Right lobe of liver (tissue), 6 donors: ENCODE measurements around the gene SLC30A5. TPM values are rescaled to one million over a fixed set of nuclear protein-coding genes. Genes with fewer than 3 reads are reported as not detected.

Experiments used
- ATAC-seq, 4 donors: fragments of 200-7000 bp; cut with Tn5 transposase; one replicate each; pipeline ENCODE4 v1.9.1; 2020; ENCODE audit warnings: mild to moderate bottlenecking in 4 of 4, moderate library complexity in 4 of 4
- DNase-seq, 3 donors: peaks; one replicate each; pipeline ENCODE4 v3.0.0-alpha.2; 2020
- H3K27ac ChIP-seq, 3 donors: fragments of 200-600 bp; one replicate each; pipeline ENCODE4 v1.8.0; 2022
- H3K27me3 ChIP-seq, 2 donors: fragments of 200-600 bp; one replicate each; pipeline ENCODE4 v1.8.0; 2022
- H3K36me3 ChIP-seq, 4 donors: fragments of 200-600 bp; sonication (generic) in 1 of 4; one replicate each; pipeline versions ENCODE4 v1.5.1 to v1.8.0; 2017 to 2022; ENCODE audit warnings: control low read depth in 1 of 4
- H3K4me1 ChIP-seq, 4 donors: fragments of 200-600 bp; sonication (generic) in 1 of 4; one replicate each; pipeline versions ENCODE4 v1.5.1 to v1.8.0; 2017 to 2022; ENCODE audit warnings: control low read depth in 1 of 4
- H3K4me3 ChIP-seq, 3 donors: fragments of 200-600 bp; one replicate each; pipeline ENCODE4 v1.8.0; 2022
- H3K9me3 ChIP-seq, 4 donors: fragments of 200-600 bp; sonication (generic) in 1 of 4; one replicate each; pipeline versions ENCODE4 v1.5.1 to v1.8.0; 2017 to 2022; ENCODE audit warnings: control low read depth in 1 of 4
- POLR2A ChIP-seq: fragments of 450-650 bp; IDR thresholded peaks from one replicate; pipeline ENCODE4 v1.6.1; 2017; ENCODE audit warnings: antibody characterized with exemption, mild to moderate bottlenecking
- WGBS: methylation state at CpG from one replicate; pipeline ENCODE4 v1.1.6; 2018; ENCODE audit warnings: low coverage, low lambda C conversion rate; ENCODE audit not compliant: insufficient coverage; ENCODE audit errors: missing lambda C conversion rate; 5-methylcytosine and 5-hydroxymethylcytosine counted together
- intact Hi-C, 2 donors: fragments of 100-400 bp; cut with DNase I; formaldehyde crosslinking; loops; one replicate each; pipeline versions ENCODE4 v1.11.2 to v1.14.1; 2022
- total RNA-seq, 6 experiments: library from RNA; depleted of rRNA in 2 of 6; stranded (reverse); fragments of >200 nt in 2 of 6; fragmentation: NEBNext Ultra II Directional in 3 of 6; extraction: Animal tissue kit (Norgen Biotek cat#: 25700) in 3 of 6; gene quantifications; one replicate each; pipeline versions ENCODE4 v1.1.0 to v1.2.4, GENCODE V29; 2016 to 2023
- TF ChIP-seq, protein P1 (sequence below), 4 donors: fragments of 200-600 bp in 3 of 4; fragments of 450-650 bp in 1 of 4; IDR thresholded peaks; one replicate each; pipeline versions ENCODE4 v1.5.1 to v1.8.0; 2016 to 2022; ENCODE audit warnings: antibody characterized with exemption in 4 of 4, mild to moderate bottlenecking in 2 of 4
- donor health status: DM: no; HTN: yes; CAD: no.
- donor health status: DM: no; HTN: no; CAD: no.
- donor health status: DM: no; HTN: no; CAD: no.
- donor health status: DM: no; HTN: yes; CAD: no.
- donor health status: DM: no; HTN: yes; CAD: no.

SLC30A5 gene
- total RNA-seq, 6 experiments from 2014 or later = 18.7 to 29.4 (median 23.4) TPM

DNA sequence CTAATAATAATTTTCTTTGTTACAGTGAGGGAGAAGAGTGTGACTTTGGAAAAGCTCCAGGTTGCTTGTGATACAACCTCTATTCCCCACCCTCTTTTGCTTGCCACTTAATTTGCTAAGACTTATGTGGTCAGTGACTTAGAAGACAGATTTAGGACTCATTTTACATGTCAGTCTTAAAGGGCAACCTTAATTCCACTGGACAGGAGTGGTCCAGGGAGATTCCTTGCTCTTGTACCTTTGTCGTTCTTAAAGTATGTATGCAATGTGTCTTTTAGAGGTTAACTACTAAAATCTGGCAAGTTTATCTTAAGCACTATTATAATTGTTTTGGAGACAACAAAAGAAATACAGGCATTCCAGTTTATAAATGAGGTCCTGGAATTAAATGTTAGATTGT lies 20.0 kb downstream of the SLC30A5 start:
- Histone ChIP-seq H3K36me3 (peaks cover 0 to 74% (median 32%) of the 10 kb centered on the region in 4 donors), H3K9me3 (no peaks in the 10 kb centered on the region), H3K4me1 (no peaks in the 10 kb centered on the region), H3K27ac (no peak overlapping the region), H3K27me3 (no peaks in the 10 kb centered on the region), H3K4me3 (no peak overlapping the region)
- 100% methylated on average over 1 of the region's 1 CpG for WGBS
- ATAC-seq (no peak), DNase-seq (no peak)
- intact Hi-C loops = no loop called here
- TF ChIP-seq POLR2A = no peak
- TF ChIP-seq, protein P1, sequence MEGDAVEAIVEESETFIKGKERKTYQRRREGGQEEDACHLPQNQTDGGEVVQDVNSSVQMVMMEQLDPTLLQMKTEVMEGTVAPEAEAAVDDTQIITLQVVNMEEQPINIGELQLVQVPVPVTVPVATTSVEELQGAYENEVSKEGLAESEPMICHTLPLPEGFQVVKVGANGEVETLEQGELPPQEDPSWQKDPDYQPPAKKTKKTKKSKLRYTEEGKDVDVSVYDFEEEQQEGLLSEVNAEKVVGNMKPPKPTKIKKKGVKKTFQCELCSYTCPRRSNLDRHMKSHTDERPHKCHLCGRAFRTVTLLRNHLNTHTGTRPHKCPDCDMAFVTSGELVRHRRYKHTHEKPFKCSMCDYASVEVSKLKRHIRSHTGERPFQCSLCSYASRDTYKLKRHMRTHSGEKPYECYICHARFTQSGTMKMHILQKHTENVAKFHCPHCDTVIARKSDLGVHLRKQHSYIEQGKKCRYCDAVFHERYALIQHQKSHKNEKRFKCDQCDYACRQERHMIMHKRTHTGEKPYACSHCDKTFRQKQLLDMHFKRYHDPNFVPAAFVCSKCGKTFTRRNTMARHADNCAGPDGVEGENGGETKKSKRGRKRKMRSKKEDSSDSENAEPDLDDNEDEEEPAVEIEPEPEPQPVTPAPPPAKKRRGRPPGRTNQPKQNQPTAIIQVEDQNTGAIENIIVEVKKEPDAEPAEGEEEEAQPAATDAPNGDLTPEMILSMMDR (IDR thresholded peaks at IDR 0.05) = no peak

DNA sequence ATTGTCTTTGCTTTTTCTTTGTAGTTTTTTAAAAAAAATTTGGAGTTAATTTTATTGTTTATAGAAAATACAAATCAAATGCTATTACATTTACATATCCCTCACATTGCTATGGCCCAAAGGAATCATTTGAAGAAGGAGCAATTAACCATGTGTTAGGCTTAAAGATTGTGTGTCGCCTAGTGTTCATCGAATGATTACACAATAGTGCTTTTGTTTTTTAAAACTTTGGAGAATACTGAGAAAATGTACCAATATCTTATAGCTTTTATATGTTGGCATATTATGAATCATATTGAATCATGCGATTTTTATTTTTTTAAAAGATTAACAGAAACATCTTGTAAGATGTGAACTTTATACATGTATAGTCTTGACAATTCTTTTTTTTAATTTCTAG lies 21.7 kb downstream of the SLC30A5 start:
- H3K9me3 ChIP-seq = no peaks in the 10 kb centered on the region
- intact Hi-C loops = no loop called here
- 97% methylated on average over 3 of the region's 3 CpGs for WGBS
- DNase-seq (no peak), ATAC-seq (no peak)
- H3K4me1 ChIP-seq = no peaks in the 10 kb centered on the region
- TF ChIP-seq, protein P1 (IDR thresholded peaks at IDR 0.05) = no peak
- no peaks in the 10 kb centered on the region for H3K27me3 ChIP-seq
- no peak overlapping the region for H3K27ac ChIP-seq
- no peak overlapping the region for H3K4me3 ChIP-seq
- H3K36me3 ChIP-seq = peaks cover 0 to 83% (median 29%) of the 10 kb centered on the region in 4 donors

DNA sequence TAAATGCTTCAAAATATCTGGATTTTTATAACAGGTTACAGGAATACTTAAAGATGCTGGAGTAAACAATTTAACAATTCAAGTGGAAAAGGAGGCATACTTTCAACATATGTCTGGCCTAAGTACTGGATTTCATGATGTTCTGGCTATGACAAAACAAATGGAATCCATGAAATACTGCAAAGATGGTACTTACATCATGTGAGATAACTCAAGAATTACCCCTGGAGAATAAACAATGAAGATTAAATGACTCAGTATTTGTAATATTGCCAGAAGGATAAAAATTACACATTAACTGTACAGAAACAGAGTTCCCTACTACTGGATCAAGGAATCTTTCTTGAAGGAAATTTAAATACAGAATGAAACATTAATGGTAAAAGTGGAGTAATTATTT lies 35.6 kb downstream of the SLC30A5 start:
- DNase-seq (no peak), ATAC-seq (no peak)
- Histone ChIP-seq H3K27ac (no peak overlapping the region), H3K27me3 (no peaks in the 10 kb centered on the region), H3K36me3 (peaks cover 0 to 46% (median 17%) of the 10 kb centered on the region in 4 donors), H3K9me3 (no peaks in the 10 kb centered on the region), H3K4me1 (peaks cover 0 to 2% (median 0%) of the 10 kb centered on the region in 4 donors), H3K4me3 (no peak overlapping the region)
- intact Hi-C loops = no loop called here
- no peak for TF ChIP-seq POLR2A
- TF ChIP-seq, protein P1 (IDR thresholded peaks at IDR 0.05) = no peak

DNA sequence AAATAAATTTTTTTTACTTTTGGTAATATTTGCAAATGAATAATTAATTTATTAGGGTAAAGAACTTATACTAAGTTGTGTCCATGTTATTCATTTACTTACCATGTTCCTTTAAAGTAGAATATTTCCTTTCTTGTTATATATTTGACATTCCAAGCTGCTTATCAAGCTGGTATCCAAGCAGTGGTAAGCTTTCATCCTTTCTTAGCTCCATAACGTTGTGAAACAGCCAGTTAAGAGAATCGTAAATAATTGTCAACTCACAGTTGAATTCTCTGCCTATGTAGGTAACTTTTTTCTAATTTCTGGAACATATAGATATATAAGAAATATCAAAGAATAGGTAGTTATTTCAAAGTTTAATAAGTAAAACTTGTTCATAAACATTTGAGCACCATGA lies 36.4 kb downstream of the SLC30A5 start:
- TF ChIP-seq, protein P1 (IDR thresholded peaks at IDR 0.05) = no peak
- H3K36me3 ChIP-seq = peaks cover 0 to 37% (median 13%) of the 10 kb centered on the region in 4 donors
- WGBS = 75% methylated on average over 2 of the region's 2 CpGs

DNA sequence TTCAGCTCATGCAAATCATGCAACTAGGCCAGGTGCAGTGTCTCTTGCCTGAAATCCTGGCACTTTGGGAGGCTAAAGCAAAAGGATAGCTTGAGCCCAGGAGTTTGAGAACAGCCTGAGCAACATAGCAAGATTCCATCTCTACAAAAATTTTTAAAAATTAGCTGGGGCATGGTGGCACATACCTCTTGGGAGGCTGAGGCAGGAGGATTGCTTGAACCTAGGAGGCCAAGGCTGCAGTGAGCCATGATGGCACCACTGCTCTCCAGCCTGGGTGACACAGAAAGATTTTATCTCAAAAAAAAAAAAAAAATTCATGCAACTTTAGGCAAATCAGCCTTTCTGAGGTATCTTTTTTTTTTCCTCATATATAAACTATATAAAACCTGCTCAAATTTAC lies 37.5 kb downstream of the SLC30A5 start:
- TF ChIP-seq, protein P1 (IDR thresholded peaks at IDR 0.05) = no peak
- no peak for TF ChIP-seq POLR2A
- Histone ChIP-seq H3K27ac (no peak overlapping the region), H3K4me1 (peaks cover 0 to 2% (median 0%) of the 10 kb centered on the region in 4 donors), H3K9me3 (no peaks in the 10 kb centered on the region), H3K4me3 (no peak overlapping the region), H3K36me3 (peaks cover 0 to 35% (median 12%) of the 10 kb centered on the region in 4 donors), H3K27me3 (no peaks in the 10 kb centered on the region)
- ATAC-seq (no peak), DNase-seq (no peak)
- intact Hi-C loops = no loop called here

More for the DNA sequence above, 36.4 kb downstream of the SLC30A5 start:
- H3K9me3 ChIP-seq = no peaks in the 10 kb centered on the region
- no peaks in the 10 kb centered on the region for H3K27me3 ChIP-seq
- DNase-seq = no peak
- H3K27ac ChIP-seq = no peak overlapping the region
- peaks cover 0 to 2% (median 0%) of the 10 kb centered on the region in 4 donors for H3K4me1 ChIP-seq
- intact Hi-C loops = no loop called here
- H3K4me3 ChIP-seq = no peak overlapping the region
- no peak for ATAC-seq
